Activated T-cell treated with anti-CD3 and anti-CD28 coated beads for 4 hours (primary cell): ENCODE data around the gene CEBPZOS.

Experiments used
- DNase-seq: peaks from one replicate; pipeline ENCODE4 v3.0.0-alpha.2; 2020

The CEBPZOS gene

GRCh38 chr2:37196320-37197195 lies at the start of gene CEBPZOS:
CEBPZOS (plus strand) TSS chr2:37196496; CDS start chr2:37199705, 3,209 bp downstream.
- DNase-seq = peak; percentile 89

DNA sequence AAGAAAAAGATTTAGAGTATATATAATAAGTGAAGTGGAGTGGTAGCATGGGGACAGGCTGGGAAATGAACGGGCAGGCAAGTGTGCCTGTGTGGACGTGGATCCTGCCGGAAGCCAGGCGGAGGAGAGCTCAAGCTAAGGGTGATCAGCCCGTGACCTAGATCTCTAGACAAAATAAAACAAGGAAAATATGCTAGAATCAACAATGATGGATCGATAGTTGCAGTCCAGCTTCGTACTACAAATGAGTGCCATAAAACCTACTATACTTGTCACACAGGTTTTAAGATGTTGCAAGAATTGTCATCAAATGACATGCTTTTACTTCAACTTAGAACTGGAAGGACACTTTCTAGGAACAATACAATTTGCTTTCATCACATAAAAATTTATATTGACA lies 48.0 kb upstream of the CEBPZOS start:
- DNase-seq = no peak

GRCh38 chr2:37149626-37150322 lies 46.5 kb upstream of the CEBPZOS start:
- no peak for DNase-seq

GRCh38 chr2:37153224-37153623 lies 43.1 kb upstream of the CEBPZOS start:
- DNase-seq = no peak

GRCh38 chr2:37154785-37155184 lies 41.5 kb upstream of the CEBPZOS start:
- DNase-seq = no peak

GRCh38 chr2:37156071-37156856 lies 40.0 kb upstream of the CEBPZOS start:
- DNase-seq = peak; percentile 13

DNA sequence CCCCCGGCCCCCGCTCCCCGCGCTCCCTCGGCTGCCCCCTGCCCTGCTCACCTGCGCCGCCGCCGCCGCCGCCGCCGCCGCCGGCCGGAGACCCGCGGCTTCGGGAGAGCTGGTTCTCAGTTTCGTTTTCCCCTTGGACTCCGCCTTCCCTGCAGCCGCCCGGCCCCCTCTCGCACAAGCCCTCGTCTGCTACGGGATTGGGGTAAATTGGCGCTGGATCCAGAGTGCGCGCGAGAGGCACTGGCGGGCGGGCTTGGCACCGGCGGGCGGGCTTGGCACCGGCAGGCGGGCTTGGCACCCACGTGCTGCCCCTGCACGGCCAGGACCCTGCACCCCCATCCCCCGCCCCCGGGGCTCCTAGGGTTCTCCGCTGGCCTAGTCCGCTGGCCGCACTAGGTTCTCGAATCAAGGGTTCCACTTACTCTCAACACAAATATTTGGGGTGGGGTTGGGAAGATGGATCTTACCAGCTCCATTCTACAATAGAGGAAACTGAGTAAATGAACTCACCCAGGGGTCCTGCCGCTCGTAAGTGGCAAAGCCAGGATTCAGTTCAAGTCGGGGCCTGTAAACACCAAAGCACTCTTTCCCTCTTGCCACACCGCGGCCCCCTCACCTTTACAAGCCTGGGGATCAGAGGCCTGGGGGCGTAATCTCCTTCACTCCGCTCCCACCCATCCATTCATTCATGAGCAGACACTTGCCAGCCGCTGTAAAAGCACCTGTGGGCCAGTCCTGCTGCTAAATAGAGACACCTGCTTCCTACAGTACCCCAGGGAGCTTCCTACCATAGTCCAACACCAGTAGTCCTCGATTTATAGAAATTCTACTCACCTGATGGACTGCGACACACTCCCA lies 39.2 kb upstream of the CEBPZOS start, which contains the start of gene EIF2AK2:
Gene EIF2AK2, minus strand, starts transcription at position 124 of the 858 bp plus-strand sequence. CDS start 9,174 bp downstream, outside the sequence.
- peak; percentile 71 for DNase-seq

DNA sequence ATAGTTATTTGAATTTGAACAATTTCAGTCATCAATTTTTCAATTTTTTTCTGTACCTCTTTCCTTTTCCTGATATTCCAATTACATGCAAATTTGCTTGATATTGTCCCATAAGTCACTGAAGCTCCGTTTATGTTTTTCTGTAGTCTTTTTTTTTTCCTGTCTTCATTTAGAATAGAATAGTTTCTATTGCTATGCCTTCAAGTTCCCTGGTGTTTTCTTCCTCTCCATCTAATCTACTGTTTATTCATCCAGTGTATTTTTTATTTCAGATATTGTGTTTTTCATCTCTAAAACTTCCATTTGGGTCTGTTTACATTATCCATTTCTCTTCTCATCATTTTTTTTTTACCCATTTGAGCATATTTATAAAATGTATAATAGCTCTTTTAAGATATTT lies 31.5 kb upstream of the CEBPZOS start:
- no peak for DNase-seq

DNA sequence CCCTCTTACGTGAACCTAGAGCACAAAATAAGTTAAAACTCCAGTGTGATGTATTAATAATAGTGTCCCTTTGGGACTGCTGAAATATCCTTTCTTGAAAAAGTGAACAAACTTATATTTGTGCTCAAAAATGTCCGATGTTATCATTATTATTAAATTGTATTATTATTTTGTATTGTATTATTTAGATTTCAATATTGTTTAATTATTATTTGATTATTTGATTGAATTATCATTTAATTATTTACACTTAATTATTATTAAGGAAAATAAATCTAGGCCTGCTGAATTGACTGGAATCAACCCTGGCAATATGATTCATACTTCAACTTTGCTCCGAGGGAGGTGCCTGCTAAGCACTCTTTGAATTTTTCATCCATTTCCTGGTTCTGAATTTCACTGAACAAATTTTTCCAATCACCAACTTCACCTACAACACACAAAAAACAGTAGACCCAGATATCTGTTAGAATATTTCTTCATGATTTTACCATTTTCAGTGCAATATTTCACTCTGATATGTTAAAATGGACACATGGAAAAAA lies 28.6 kb upstream of the CEBPZOS start:
- DNase-seq = no peak

- peak; percentile 16 for DNase-seq
Measured at GRCh38 chr2:37168217-37168981, 27.9 kb upstream of the CEBPZOS start.

DNA sequence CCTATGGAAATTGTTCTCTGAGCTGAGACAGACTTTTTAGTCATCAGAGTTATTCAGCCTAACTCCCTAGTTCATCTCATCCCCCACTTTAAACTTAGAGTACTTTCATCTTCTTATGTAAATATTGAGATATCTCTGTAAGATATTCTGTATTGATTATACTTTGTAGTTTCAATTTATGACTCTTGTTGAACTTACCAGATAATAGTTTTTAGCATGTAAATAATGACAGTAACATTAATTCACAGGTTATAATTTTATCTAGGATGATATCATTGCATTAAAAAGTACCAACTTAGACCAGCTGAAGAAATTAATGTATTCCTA lies 24.7 kb upstream of the CEBPZOS start:
- DNase-seq = no peak

- no peak for DNase-seq
Measured at GRCh38 chr2:37173741-37174140, 22.6 kb upstream of the CEBPZOS start.

- no peak for DNase-seq
Measured at GRCh38 chr2:37180006-37180639, 16.2 kb upstream of the CEBPZOS start.

DNA sequence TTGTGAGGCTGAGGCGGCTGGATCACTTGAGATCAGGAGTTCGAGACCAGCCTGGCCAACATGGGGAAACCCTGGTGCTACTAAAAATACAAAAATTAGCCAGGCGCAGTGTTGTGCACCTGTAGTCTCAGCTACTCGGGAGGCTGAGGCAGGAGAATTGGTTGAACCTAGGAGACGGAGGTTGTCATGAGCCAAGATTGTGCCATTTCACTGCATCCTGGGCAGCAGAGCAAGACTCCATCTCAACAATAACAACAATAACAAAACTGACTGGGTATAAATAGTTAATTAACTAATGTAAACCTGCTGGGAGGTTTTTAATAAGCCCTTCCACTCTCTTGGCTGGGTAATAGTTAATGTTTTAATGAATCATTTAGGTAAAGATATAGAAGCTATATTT lies 15.7 kb upstream of the CEBPZOS start:
- no peak for DNase-seq

- DNase-seq = no peak
Measured at GRCh38 chr2:37181726-37182684, 14.3 kb upstream of the CEBPZOS start.

GRCh38 chr2:37188570-37188969 lies 7.7 kb upstream of the CEBPZOS start, which contains the start of gene SULT6B1:
SULT6B1 (minus strand) TSS chr2:37188670; CDS start chr2:37188640, 30 bp downstream.
- no peak for DNase-seq

DNA sequence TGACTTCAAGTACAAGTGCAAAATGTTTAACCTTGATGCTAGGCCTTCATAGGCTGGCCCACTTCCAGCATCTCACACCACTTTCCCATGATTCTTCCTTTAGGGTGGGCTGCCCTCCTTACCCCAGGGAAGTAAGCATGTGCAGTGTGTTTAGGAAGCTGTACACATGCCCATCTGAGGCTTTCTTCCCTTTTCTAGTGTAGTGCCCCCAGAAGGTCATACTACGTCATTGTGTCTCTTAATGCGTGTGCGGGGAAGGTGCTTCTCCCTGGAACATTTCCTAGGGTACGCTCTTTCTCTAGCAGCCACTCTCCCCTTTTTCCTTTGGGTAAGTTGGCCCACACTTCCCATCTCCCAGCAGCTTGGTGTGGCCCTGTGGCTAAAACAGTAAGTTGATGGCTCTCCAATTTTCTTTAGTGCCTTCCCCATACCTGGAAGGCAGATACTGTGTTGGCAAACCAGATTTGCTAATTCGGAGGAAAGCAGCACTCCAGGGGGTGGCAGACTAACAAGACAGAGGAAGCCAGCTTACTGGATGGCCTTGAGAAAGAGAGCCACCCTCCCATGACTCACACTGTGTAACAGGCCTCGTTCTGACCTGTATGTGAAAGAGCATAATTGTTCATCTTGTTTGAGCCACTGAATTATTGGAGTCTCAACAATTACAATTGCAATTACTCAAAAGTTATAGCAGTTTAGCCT lies 6.7 kb upstream of the CEBPZOS start:
- DNase-seq = no peak

DNA sequence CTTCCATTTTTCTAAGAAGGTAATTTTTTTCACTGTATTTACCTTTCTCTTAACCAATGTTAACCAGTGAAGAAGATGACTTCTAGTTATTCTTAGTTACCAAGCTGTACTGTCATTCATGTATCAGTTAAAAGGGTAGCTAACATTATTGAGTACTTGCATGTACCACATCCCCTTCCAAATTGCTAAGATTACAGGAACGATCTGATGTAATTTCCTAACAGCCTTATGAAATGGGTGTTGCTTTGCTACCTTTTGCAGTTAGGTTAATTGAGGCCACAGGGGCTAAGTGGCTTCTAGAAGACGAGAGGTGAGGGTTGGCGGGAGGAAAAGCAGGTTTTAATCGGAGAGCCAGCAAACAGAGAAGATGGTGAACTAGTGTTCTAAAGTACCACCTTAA lies 6.0 kb upstream of the CEBPZOS start:
- no peak for DNase-seq

DNA sequence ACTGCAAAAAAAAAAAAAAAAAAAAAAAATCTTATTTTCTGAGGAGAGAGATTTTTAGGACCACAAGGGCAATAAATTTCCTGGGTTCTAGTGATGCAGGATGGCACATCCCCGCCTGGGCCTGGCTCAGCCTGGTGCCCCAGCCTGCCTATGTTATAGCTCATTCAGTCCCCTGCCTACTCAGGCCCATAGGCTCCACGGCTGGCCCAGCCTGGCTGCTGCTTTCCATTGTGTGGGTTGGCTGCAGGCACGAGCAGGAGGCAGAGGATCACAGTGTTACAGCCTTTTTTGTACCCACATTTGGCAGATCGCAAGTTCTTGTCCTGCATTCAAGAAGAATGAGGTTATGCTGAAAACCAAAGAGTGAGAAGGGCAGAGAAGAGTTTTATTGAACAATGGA lies 5.0 kb upstream of the CEBPZOS start:
- no peak for DNase-seq
